Retinal pigment epithelial cell (primary cell): ENCODE data around the gene ATP8A2.

ENCODE experiments used
- DNase-seq: peaks from one replicate; pipeline ENCODE4 v3.0.0-alpha.2; 2010; ENCODE audit warnings: low read depth
- H3K4me3 ChIP-seq: 2 replicates; pipeline ENCODE4 v1.5.1; 2011; ENCODE audit warnings: mild to moderate bottlenecking, low read length, control low read depth, moderate library complexity
- CTCF ChIP-seq: conservative IDR thresholded peaks from 2 replicates; pipeline ENCODE4 v1.5.1; 2011; ENCODE audit warnings: low read depth, low read length, control low read depth, inconsistent platforms

ATP8A2 gene

GRCh38 chr13:25764378-25764777 lies 392.6 kb downstream of the ATP8A2 start:
- no peak for TF ChIP-seq CTCF

GRCh38 chr13:25765266-25765665 lies 393.5 kb downstream of the ATP8A2 start:
- DNase-seq, result no peak
- H3K4me3 ChIP-seq, result no peak overlapping the region
- no peak for TF ChIP-seq CTCF

More at GRCh38 chr13:25764378-25764777, 392.6 kb downstream of the ATP8A2 start:
- H3K4me3 ChIP-seq, result no peak overlapping the region
- no peak for DNase-seq

- DNase-seq, result no peak
- TF ChIP-seq CTCF, result no peak
- H3K4me3 ChIP-seq, result no peak overlapping the region
Observed at GRCh38 chr13:25766576-25766975, 394.8 kb downstream of the ATP8A2 start.

GRCh38 chr13:25766991-25767390 lies 395.2 kb downstream of the ATP8A2 start:
- H3K4me3 ChIP-seq, result no peak overlapping the region
- no peak for TF ChIP-seq CTCF
- no peak for DNase-seq

GRCh38 chr13:25768376-25768775 lies 396.6 kb downstream of the ATP8A2 start:
- no peak overlapping the region for H3K4me3 ChIP-seq
- no peak for TF ChIP-seq CTCF
- no peak for DNase-seq

GRCh38 chr13:25768838-25769237 lies 397.1 kb downstream of the ATP8A2 start:
- no peak for DNase-seq
- no peak overlapping the region for H3K4me3 ChIP-seq
- TF ChIP-seq CTCF, result no peak

GRCh38 chr13:25770601-25771000 lies 398.8 kb downstream of the ATP8A2 start:
- no peak overlapping the region for H3K4me3 ChIP-seq
- TF ChIP-seq CTCF, result no peak

More at GRCh38 chr13:25770601-25771000, 398.8 kb downstream of the ATP8A2 start:
- DNase-seq, result no peak
